Stimulated activated naive CD4-positive, alpha-beta T cell (primary cell): Measurements from ENCODE around the gene GP1BB.
"Not testable (repeated sequence)": the region's sequence is repeated elsewhere in the genome, so short reads cannot be mapped to it uniquely, and the experiment has no call there.

Experiments used
- DNase-seq, 6 experiments: peaks; one replicate each; lab custom pipeline; 2025; lab: John Stamatoyannopoulos, UW

The GP1BB gene

DNA sequence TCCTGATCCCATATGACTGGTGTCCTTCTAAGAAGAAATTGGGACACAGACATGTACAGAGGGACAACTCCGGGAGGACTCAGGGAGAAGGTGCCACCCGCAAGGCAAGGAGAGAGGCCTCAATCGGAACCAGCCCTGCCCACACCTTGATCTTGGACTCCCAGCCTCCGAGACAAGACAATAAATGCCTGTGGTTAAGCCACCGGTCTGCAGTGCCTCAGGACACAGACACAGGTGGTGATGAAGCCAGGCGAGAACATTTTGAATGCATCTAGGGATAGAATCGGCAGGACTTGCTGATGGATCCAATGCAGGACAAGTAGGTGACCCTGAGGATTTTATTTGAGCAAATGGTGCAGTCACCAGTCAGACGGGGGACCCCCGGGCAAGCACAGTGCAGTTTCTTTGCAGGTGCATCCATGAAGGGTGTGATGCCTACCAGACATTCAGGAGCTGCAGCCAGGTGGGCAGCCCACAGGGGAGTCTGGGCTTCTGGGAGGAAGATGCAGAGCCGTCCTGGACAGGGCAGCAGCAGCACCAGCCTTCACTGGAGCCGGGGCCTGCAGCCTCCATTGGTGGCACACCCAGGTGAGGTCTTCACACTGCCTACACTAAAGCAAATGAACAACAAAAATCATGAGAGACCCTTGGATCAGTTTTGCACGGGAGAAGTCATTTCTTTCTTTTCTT lies 29.2 kb upstream of the GP1BB start:
- DNase-seq, result no peak

DNA sequence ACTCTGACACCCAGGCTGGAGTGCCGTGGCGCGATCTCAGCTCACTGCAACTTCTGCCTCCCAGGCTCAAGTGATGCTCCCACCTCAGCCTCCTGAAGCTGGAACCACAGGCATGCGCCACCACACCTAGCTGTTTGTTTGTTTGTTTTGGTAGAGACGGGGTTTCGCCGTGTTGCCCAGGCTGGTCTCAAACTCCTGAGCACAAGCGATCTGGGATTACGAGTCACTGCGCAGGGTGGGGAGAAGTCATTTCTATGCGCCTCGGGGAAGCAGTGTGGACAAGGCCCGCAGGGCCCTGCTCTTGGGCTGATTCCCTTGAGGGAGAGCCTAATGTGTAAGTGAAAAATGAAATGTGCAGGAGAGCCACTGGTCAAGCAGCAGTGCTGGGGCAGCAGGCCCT lies 28.6 kb upstream of the GP1BB start:
- DNase-seq, result no peak

- no peak for DNase-seq
Measured at GRCh38 chr22:19696504-19697276, 26.6 kb upstream of the GP1BB start.

GRCh38 chr22:19697871-19698270 lies 25.5 kb upstream of the GP1BB start:
- not testable (repeated sequence) for DNase-seq

DNA sequence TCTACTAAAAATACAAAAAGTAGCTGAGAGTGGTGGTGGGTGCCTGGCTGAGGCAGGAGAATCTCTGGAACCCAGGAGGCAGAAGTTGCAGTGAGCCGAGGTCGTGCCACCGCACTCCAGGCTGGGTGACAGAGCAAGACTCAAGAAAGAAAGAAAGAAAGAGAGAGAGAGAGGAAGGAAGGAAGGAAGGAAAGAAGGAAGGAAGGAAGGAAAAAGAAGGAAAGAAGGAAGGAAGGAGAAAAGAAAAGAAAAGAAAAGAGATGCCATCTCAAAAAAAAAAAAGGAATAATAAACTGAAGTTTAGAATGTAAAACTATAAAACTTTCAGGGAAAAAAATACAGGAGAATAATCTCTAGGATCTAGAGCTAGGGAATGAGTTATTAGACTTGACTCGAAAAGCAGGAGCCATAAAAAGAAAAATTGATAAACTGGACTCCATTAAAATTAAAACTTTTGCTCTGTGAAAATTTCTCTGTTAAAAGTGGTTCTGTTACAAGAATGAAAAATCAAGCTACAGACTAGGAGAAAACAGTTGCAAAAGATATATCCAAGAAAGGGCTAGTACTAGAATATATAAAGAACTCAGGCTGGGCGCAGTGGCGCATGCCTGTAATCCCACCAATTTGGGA lies 22.4 kb upstream of the GP1BB start:
- no peak for DNase-seq

DNA sequence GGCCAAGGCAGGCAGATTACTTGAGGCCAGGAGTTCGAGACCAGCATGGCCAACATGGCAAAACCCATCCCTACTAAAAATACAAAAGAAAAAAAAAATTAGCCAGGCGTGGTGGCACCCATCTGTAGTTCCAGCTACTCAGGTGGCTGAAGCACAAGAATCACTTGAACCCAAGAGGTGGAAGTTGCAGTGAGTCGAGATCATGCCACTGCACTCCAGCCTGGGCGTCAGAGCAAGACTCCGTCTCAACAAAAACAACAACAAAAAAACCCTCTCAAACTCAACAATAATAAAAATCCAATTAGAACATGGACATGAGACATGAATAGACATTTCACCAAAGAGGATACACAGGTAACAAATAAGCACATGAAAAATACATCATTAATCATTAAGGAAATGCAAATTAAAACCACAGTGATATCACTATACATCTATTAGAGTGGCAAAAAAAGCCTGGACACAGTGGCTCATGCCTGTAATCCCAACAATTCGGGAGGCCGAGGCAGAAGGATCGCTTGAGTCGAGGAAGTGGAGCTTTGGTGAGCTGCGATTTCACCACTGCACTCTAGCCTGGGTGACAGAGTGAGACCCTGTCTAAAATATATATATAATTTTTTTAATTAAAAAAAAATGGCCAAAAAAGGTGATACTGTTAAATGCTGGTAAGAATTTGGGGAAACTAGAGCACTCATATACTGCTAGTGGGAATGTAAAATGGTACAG lies 21.8 kb upstream of the GP1BB start:
- no peak for DNase-seq

- DNase-seq, result no peak
Measured at GRCh38 chr22:19703869-19704268, 19.5 kb upstream of the GP1BB start.

DNA sequence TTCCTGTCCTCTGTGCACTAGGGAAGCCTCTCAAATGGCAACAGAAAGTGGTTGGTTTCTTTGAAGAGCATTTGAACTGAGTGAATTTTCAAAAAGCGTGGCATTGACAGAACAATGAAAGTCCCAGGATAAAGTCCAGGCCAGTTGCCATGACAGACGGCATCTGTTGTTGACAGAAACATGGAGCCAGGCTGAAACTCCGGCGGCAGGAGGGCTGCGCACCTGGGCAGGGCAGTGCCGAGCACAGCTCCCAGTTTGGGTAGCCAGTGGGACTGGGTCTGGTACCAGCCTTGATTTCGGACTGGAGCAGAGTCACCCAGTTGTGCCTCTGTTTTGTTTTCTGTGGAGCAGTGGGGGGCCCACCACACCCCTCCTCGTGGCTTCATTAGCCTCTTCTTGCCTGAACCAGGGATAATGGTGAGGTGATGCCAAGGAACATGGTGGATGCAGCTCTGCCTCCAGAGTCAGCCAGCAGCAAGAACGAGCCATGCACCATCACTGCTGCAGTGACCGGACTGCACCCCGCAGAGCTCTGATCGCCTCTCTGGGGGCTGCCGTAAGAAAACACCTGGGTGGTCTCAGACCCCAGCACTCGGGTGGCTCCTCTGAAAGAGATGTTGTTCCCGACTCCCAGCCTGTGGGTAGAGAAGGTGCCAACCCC lies 18.9 kb upstream of the GP1BB start:
- no peak for DNase-seq

- no peak for DNase-seq
Measured at GRCh38 chr22:19705181-19705934, 18.0 kb upstream of the GP1BB start.

DNA sequence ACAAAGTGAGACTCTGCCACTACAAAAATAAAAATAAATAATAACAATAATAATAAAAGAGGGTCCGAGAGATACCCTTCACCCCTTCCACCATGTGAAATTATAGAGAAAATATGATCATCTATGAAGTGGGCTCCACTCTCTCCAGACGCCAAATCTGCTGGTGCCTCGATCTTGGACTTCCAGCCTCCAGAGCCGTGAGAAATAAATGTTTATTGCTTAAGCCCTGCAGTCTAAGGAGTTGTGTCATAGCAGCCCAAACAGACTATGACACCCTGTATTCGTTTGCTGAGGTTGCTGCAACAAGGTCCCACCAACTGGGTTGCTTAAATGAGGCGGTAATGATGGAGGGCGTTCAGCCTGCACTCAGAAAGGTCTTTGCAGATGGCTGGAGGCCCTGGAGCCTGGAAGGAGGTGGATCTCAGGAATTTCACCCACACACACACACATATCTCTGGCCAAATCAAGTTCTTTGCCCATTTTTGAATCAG lies 16.6 kb upstream of the GP1BB start:
- DNase-seq, result no peak

DNA sequence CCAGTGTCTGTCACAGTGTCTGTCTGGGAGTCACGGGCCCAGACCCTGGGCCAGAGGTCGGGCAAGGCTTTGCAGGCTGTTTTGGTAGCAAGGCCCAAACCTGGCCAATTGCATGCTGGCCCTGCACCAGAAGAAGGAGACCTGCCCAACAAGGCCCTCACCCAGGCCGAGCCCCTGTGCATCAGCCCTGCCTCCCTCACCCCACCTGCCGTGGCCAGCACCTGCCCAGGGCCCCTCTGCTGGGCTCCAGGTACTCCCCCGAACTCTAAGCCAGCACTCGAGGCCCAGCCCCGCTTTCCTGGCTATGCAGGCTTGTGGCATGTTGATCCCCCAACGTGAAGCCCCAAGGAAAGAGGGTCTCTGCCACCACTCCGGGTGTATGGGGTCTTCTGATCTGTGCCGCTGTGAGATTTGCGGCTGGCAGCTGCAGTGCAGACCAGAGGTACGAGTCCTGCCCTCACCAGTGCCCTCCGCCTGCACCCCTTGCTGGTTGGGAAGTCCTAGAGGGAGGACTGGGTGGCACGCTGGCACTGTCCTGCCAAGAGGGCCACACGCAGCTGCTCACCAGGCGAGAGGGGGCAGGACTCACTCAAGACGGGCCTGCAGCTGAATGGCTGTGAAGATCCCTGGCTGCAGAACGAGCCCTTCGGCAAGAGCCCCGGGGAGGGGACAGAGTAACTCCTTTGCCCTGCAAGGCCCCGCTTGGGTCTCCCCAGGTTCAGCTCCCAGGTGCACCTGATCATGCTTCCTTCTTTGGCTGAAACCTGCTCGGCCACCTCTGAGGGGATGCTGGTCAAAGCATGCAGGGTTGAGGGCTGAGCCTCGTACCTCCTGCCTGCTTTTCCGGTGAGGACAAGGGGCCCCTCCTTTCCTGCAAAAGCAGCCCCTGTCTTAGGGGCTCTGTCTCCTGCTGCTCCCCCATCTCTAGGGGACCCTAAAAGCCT lies 15.7 kb upstream of the GP1BB start:
- no peak for DNase-seq

GRCh38 chr22:19708321-19709011 lies 14.9 kb upstream of the GP1BB start:
- no peak for DNase-seq

DNA sequence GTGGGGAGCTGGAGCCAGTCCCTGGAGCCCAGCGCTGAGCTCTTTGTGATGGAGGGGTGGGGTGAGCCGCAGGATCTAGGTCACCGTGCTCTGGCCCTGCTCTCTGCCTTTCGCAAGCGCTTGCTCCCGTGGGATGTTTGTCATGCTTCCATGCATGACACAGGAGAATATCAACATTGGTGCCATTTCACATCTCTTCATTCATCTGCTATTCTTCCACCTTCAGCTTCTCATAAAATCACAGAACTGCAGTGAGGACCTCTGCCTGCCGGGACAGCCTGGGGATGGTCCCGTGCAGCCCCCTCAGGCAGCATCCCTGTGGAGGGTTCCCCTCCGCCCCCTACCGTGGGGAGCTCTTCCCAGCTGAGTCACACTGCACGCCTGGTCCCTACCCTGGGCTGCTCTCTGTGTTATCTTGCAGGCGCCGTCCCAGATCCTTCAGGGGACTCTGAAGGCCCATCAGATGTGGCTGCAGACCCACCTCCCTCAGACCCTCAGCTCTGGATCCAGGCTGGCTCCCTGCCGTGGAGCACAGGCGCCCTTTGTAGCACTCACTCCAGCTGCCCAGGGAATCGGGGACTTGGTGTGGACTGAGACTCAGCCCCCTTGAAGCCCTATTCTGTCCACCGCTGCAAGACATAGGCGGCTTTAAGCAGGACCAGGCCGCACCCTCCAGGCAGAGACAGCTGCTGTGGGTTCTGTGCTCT lies 14.1 kb upstream of the GP1BB start:
- DNase-seq, result no peak

DNA sequence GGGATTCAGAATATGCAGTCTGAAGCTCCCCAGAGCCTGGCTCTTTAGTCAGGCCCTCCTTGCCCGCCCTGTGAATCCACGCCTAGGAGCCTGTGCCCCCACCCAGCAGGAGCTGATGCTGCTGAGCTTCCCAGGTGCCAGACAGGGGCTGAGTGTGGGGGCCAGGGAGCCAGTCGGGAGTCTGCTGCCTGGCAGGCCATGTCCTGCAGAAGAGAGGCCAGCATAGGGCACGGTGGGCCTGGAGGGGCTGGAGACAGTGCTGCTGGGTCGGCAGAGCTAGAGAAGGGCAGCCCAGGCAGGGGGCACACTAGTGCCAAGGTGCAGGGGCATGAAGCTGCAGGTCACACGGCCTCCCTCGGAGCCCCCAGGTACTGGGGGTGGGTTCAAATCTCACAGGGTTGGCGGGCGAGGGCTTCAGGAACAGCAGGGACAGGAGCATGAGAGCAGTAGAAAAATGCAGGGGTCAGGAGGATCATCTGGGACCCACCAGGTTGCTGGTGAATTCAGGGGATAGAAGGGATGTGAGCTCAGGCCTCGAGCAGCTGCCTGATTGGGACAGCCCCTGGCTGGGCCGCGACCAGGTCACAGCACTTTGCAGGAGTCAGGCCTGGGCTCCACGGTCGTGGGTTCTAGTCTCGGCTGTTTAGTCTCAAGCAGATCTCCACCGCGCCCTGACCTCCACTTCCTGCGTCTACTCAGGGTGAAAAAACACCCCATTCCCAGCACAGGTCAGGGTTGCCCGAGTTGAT lies 13.1 kb upstream of the GP1BB start:
- no peak for DNase-seq

- DNase-seq, result no peak
Measured at GRCh38 chr22:19710769-19711106, 12.6 kb upstream of the GP1BB start.

DNA sequence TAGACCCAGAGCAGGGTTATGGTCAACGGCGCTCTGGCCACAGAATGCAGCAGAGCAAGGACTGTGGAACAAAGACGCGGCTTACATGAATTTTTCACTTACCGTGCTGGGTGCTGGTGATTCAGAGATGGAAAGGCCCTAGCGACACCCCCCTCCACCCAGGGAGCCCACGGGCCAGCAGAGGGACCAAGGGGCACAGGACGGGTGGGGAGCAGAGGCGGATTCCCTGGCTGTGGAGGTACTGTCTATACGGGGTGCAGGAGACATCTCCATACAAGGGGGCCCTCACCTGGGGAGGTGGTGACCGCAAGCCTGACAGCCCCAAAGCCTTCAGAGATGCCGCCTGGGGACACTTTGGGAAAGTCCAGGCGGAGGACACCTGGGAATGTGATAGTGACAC lies 10.1 kb upstream of the GP1BB start:
- DNase-seq, result no peak

DNA sequence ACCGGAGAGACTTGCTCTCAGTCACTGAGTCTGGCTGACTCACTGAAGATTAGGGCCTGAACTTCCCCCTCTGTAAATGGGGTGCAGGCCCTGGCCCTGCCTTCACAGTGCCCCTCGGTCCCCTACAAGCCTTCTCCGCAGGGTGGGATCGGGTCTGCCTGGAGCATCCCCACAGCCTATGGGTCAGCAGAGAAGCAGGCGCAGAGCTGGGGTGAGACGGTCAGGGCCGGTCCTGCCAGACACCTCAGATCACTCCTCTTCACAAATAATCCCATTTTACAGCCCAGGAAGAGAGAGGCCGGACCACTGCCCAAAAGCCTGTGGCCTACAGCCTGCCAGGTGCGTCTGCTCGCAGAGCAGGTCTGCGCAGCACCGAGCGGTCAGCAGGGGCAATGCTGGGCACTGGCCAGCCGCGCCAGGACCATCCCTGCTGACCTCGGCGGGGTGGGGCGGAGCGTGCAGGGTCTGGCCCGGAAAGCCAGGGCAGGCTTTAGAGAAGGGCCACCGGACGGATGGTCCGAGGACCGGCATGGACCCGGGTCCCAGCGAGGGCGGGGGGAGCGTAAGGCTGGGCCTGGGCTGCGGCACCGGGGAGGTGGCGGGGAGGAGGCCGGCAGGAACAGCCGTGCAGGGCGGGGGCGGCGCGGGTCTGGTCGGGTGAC lies 9.6 kb upstream of the GP1BB start:
- no peak for DNase-seq
